Measurements from ENCODE around the gene ARL16. TPM values are rescaled to one million over a fixed set of nuclear protein-coding genes. Genes with fewer than 3 reads are reported as not detected.

The ARL16 gene
- total RNA-seq = 21.7 and 44.1 TPM in 2 replicates

GRCh38 chr17:81683584-81684441 is at the start of gene ARL16, which contains the start of gene HGS:
ARL16 (minus strand) TSS chr17:81683797; CDS start chr17:81683753, 44 bp downstream.
HGS (plus strand) TSS chr17:81684011; CDS start chr17:81684067, 56 bp downstream.
- DNase-seq (ENCODE audit: low read depth) = peak; percentile 94

GRCh38 chr17:81727324-81728031 is 43.9 kb upstream of the ARL16 start:
- no peak for DNase-seq (ENCODE audit: low read depth)

DNA sequence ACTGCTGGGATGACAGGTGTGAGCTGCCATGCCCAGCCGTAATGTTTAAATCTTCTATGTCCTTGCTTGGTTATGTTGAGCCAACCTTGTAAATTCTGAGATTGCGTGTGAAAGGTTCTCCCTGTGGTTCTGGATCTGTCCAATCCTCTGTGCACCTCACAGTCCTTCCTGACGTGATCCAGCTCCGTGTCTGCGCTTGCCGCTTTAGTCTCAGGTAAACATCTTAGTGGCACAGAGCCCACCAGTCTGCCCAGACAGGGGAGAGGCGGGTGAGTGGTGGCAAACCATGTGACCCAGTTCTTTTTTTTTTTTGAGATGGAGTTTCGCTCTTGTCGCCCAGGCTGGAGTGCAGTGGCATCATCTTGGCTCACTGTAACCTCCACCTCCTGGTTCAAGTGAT is 42.4 kb upstream of the ARL16 start:
- DNase-seq (ENCODE audit: low read depth) = no peak

DNA sequence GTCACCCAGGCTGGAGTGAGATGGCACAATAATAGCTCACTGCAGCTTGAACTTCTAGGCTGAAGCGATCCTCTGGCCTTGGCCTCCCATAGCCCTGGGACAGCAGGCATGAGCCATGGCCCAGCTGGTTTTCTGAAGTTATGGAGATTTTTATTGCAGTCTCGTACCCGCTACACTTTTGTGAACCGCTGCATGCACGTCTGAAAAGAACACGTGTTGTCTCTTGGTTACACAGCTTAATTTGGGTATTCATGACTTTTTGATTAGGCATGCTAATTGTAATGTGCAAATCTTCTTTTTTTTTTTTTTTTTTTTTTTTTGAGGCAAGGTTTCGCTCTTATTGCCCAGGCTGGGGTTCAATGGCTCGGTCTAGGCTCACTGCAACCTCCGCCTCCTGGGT is 41.8 kb upstream of the ARL16 start:
- DNase-seq (ENCODE audit: low read depth) = no peak

DNA sequence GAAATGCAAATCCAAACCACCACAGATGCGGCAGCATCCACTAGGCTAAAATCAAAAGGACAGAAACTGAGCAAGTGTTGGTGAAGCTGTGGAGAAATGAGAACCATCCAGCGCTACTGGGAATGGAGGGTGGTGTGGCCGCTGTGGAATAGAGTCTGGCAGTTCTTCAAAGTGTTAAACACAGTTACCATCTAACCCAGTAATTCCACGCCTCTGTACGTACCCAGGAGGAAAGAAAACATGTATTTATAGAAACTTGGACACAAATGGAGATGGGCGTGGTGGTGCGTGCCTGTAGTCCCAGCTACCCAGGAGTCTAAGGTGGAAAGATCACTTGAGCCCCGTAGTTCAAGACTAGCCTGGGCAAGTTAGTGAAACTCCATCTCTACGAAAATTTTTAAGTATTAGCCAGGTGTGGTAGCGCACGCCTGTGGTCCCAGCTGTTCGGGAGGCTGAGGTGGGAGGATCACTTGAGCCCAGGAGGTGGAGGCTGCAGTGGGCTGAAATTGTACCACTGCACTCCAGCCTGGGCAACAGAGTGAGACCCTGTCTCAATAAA is 40.1 kb upstream of the ARL16 start:
- DNase-seq (ENCODE audit: low read depth) = no peak

GRCh38 chr17:81722184-81723120 is 38.9 kb upstream of the ARL16 start:
- peak; percentile 58 for DNase-seq (ENCODE audit: low read depth)

DNA sequence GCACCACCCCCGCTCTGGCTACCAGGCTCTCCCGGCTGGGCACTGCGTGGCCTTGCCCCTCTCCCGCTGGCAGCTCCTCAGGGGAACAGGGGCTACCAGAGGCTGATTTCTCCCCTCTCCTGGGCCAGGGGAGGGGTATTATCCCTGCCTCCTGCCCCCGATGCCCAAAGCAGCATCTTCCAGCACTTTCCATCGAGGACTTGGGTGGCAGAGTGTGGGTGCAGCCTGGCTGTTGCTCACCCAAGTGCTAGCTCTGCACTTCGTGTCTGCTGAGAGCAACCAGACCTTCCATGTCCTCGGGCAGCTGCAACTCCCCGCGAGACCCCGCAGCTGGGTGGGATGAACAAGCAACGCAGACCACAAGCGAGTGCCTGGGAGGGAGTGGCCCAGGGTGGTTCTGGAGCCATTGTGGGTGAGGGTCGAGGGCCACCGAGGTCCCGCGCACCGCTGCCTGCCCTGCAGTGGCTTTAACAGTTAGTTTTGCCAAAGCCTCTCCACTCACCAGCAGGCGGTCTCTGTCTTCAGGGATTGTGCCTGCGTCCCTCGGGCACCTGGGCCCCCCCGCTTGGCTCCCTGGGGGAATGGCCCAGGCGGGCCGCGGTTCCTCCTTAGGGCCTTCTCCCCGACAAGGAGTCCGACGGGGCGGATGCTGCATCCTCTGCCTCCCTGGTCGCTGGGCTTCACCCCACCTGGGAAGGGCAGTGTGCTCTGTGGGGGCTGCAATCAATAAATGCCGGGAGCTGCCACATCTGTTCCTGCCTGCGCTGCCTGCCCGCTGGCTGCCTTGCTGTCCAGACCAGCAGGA is 36.9 kb upstream of the ARL16 start:
- DNase-seq (ENCODE audit: low read depth) = no peak

DNA sequence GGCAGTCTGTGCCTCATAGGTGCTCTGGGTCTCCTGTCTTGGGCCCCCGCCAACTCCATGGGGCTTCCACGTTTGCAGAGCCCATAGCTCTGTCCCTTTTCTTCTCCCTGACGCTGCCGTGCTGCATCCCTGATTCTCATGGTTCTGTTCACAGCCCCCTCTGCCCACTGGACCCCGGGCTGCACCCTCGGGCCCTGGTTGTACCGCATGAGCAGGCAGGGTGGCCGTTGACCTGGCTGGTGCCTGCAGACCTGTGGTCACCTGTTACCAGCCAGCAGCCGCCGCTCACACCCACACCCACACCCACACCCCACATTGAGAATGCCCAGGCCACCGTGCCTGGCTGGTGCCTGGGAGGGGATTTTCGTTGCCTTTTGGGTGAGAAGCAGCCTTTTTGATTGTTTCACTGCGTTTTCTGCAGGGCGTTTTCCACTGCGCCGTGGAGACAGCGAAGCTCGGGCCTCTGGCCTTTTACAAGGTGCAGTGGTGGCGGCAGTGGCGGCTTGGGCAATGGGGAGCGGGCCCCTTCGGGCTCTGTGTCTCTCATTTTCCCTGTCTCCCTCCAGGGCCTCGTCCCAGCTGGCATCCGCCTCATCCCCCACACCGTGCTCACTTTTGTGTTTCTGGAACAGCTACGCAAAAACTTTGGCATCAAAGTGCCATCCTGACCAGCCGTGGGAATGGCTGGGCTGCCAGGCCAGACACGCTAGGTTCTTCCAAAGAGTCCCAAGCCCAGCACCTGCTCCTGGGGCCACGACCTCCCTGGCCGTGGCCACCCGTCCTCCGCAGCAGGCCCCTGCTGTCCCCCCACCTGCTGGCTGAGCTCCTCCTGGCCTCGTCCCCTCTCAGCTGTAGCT is 36.0 kb upstream of the ARL16 start:
- DNase-seq (ENCODE audit: low read depth) = no peak

DNA sequence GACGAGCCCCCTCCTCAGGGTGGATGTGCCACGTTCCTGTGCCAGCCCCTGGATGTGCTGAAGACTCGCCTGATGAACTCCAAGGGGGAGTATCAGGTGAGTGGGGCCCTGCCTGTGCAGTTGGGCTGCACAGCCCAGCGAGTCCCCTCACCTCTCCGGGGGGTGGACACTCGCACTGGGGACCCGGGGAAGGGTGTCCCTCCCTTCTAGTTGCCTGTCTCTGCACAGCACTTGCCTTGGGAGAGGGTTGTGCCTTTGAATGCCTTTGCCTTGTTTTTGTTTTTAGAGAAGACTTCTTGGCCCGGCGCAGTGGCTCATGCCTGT is 34.1 kb upstream of the ARL16 start:
- no peak for DNase-seq (ENCODE audit: low read depth)

- DNase-seq (ENCODE audit: low read depth) = no peak
Observed at GRCh38 chr17:81717049-81717765, 33.6 kb upstream of the ARL16 start.

DNA sequence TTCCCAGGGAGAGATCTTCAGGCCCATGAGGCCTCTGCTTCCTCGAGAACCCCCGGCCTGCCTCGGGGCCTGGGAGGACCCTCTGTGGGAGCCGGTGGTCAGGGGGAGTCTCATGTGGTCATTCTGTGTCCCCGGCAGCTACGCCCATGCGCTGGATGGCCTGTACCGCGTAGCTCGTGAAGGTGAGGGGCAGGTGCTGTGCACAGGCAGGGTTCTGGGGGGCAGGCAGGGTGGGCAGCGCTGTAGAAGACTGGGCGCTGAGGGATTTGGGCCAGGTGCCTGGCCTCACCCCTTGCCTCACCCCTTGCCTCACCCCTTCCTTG is 33.0 kb upstream of the ARL16 start:
- DNase-seq (ENCODE audit: low read depth) = no peak

GRCh38 chr17:81715872-81716673 is 32.5 kb upstream of the ARL16 start:
- DNase-seq (ENCODE audit: low read depth) = no peak

GRCh38 chr17:81715107-81715871 is 31.7 kb upstream of the ARL16 start:
- DNase-seq (ENCODE audit: low read depth) = no peak

GRCh38 chr17:81714412-81715106 is 31.0 kb upstream of the ARL16 start:
- no peak for DNase-seq (ENCODE audit: low read depth)

DNA sequence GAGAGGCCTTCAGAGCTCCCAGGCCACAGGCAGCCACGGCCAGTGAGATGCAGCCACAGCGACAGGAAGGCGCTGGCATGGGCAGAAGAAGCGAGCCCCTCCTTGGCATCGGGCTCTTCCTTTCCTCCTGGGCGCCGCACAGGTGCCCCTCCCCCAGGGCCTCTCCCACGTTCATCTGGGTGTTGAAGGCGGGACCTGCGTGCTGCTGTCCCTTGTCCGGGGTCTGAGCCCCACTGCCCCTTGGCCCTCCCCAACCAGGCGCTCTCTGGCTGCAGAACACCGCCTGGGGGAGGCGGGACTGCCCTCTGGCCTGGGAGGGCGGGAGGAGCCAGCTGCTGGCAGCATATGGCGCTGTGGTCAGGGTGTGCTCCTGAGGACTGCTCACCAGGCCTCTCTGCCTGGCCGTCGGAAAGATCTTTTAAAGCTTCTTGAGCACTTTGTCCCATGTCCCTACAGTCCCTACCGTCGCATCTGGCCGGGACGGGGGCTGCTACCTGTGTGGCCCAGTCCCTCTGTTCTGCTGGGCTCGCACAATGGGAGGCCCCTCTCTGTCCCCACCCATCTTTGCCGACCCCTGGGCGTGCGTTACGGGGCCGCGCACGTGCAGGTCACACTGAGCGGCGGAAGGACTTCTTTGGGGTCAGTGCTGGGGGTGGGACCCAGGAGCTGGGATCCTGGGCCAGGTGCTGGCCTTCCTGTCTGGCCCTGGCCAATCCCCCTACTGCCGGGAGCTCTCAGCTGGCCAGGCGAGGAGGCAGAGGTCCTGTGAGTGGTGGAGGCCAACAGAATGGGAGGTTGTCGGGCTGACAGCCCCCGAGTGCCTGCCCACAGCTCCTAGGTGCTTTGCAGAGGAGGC is 30.2 kb upstream of the ARL16 start:
- DNase-seq (ENCODE audit: low read depth) = no peak

DNA sequence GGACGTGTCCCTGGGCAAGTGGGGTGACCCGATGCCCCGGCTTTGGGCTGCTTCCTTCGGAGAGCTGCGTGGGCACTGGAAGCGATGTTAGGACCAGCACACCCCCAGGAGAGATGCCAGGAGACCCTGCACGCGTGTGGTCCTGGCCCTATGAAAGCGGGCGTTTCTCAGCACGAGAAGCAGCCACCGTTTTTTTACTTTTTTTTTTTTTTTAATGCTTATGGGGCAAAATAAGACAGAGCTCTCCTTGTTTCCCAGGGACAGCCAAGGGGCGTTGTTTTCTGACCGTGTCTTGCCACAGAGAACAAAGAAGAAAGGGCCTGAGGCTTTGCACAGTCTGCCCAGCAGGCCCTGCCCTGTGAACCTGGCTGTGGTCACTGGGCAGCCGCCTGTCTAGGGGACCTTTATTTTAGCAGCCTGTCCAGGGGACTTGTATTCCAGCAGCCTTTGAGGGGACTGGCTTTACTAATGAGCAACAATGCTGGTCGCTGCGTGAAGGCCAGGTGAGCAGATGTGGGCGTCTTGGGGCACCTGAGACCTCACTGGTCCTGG is 29.5 kb upstream of the ARL16 start:
- DNase-seq (ENCODE audit: low read depth) = peak; percentile 39

Data from renal cortical epithelial cell (primary cell).